GM12874 (cell line): ENCODE data around the gene PHLDA2.

Experiments used
- CTCF ChIP-seq: IDR thresholded peaks from 2 replicates; pipeline ENCODE4 v1.5.1; 2011; ENCODE audit warnings: low read depth, mild to moderate bottlenecking, control low read depth, low read length, moderate library complexity; ENCODE audit not compliant: insufficient read depth

Gene PHLDA2

GRCh38 chr11:2943711-2944118, 14.5 kb upstream of the PHLDA2 start:
- TF ChIP-seq CTCF, result no peak

- no peak for TF ChIP-seq CTCF
These were observed 13.9 kb upstream of the PHLDA2 start for GRCh38 chr11:2942872-2943710.

- no peak for TF ChIP-seq CTCF
These were observed 13.2 kb upstream of the PHLDA2 start for GRCh38 chr11:2942447-2942846.

- no peak for TF ChIP-seq CTCF
These were observed 12.0 kb upstream of the PHLDA2 start for GRCh38 chr11:2940921-2941821.

- no peak for TF ChIP-seq CTCF
These were observed 11.1 kb upstream of the PHLDA2 start for GRCh38 chr11:2940147-2940920.

GRCh38 chr11:2934611-2935239, 5.5 kb upstream of the PHLDA2 start:
- no peak for TF ChIP-seq CTCF
